Stimulated activated effector memory CD8-positive, alpha-beta T cell treated with anti-CD3 and anti-CD28 coated beads, Interleukin-12 subunit alpha, Interleukin-12 subunit beta, amount 100 ng/mL, for 72 hours (primary cell): Measurements from ENCODE around the gene KIF6.

Experiments
- ATAC-seq: fragments of 150-1000 bp; cut with Tn5 transposase; 2 replicates; pipeline ENCODE4 v1.10.0; 2021
- DNase-seq, 2 donors: peaks; one replicate each; pipeline ENCODE4 v3.0.0; 2021 to 2022; ENCODE audit warnings: low spot score in 2 of 2
- H3K27ac Mint-ChIP-seq: one replicate; pipeline ENCODE4 v1.8.0; 2022; ENCODE audit warnings: mild to moderate bottlenecking, mixed read lengths
- H3K36me3 Mint-ChIP-seq: one replicate; pipeline ENCODE4 v1.8.0; 2022; ENCODE audit warnings: mild to moderate bottlenecking, mixed read lengths
- H3K4me1 Mint-ChIP-seq: one replicate; pipeline ENCODE4 v1.8.0; 2022; ENCODE audit warnings: mixed read lengths
- H3K4me3 Mint-ChIP-seq: one replicate; pipeline ENCODE4 v1.8.0; 2022; ENCODE audit warnings: mild to moderate bottlenecking, mixed read lengths
- H3K9me3 Mint-ChIP-seq: one replicate; pipeline ENCODE4 v1.8.0; 2022; ENCODE audit warnings: mixed read lengths

Gene KIF6

GRCh38 chr6:39432330-39433025, 292.7 kb downstream of the KIF6 start:
- Mint-ChIP-seq H3K36me3 (no peaks in the 10 kb centered on the region), H3K4me1 (no peaks in the 10 kb centered on the region), H3K27ac (no peak overlapping the region), H3K9me3 (no peaks in the 10 kb centered on the region), H3K4me3 (no peak overlapping the region)
- DNase-seq, result no peak
- no peak for ATAC-seq

GRCh38 chr6:39430871-39431523, 294.2 kb downstream of the KIF6 start:
- ATAC-seq, result no peak
- no peak for DNase-seq
- Mint-ChIP-seq H3K9me3 (no peaks in the 10 kb centered on the region), H3K27ac (no peak overlapping the region), H3K4me3 (no peak overlapping the region), H3K36me3 (no peaks in the 10 kb centered on the region), H3K4me1 (no peaks in the 10 kb centered on the region)

- Mint-ChIP-seq H3K4me1 (no peaks in the 10 kb centered on the region), H3K27ac (no peak overlapping the region), H3K36me3 (no peaks in the 10 kb centered on the region), H3K4me3 (no peak overlapping the region), H3K9me3 (no peaks in the 10 kb centered on the region)
- DNase-seq (no peak), ATAC-seq (no peak)
Observed at GRCh38 chr6:39430446-39430845, 294.8 kb downstream of the KIF6 start.

- Mint-ChIP-seq H3K27ac (no peak overlapping the region), H3K9me3 (no peaks in the 10 kb centered on the region), H3K36me3 (no peaks in the 10 kb centered on the region), H3K4me3 (no peak overlapping the region), H3K4me1 (no peaks in the 10 kb centered on the region)
- DNase-seq, result peak in 1 of 2 donors; percentile 25
- no peak for ATAC-seq
Observed at GRCh38 chr6:39428816-39429215, 296.4 kb downstream of the KIF6 start.

- H3K4me1 Mint-ChIP-seq, result no peaks in the 10 kb centered on the region
- ATAC-seq (no peak), DNase-seq (no peak)
- no peaks in the 10 kb centered on the region for H3K9me3 Mint-ChIP-seq
- H3K27ac Mint-ChIP-seq, result no peak overlapping the region
- no peaks in the 10 kb centered on the region for H3K36me3 Mint-ChIP-seq
- H3K4me3 Mint-ChIP-seq, result no peak overlapping the region
Observed at GRCh38 chr6:39428152-39428551, 297.1 kb downstream of the KIF6 start.

- no peaks in the 10 kb centered on the region for H3K4me1 Mint-ChIP-seq
- H3K4me3 Mint-ChIP-seq, result no peak overlapping the region
- no peak overlapping the region for H3K27ac Mint-ChIP-seq
- DNase-seq (no peak), ATAC-seq (no peak)
- H3K36me3 Mint-ChIP-seq, result no peaks in the 10 kb centered on the region
- H3K9me3 Mint-ChIP-seq, result no peaks in the 10 kb centered on the region
Observed at GRCh38 chr6:39426073-39426456, 299.1 kb downstream of the KIF6 start.

- Mint-ChIP-seq H3K36me3 (no peaks in the 10 kb centered on the region), H3K4me3 (no peak overlapping the region), H3K9me3 (no peaks in the 10 kb centered on the region), H3K27ac (no peak overlapping the region), H3K4me1 (no peaks in the 10 kb centered on the region)
- DNase-seq, result no peak
- no peak for ATAC-seq
Observed at GRCh38 chr6:39425346-39426072, 299.7 kb downstream of the KIF6 start.

GRCh38 chr6:39424831-39425230, 300.4 kb downstream of the KIF6 start:
- DNase-seq (peak in 1 of 2 donors; percentile 26), ATAC-seq (no peak)
- Mint-ChIP-seq H3K27ac (no peak overlapping the region), H3K4me3 (no peak overlapping the region), H3K36me3 (no peaks in the 10 kb centered on the region), H3K4me1 (no peaks in the 10 kb centered on the region), H3K9me3 (no peaks in the 10 kb centered on the region)

GRCh38 chr6:39422238-39422637, 303.0 kb downstream of the KIF6 start:
- Mint-ChIP-seq H3K9me3 (no peaks in the 10 kb centered on the region), H3K36me3 (no peaks in the 10 kb centered on the region), H3K4me1 (no peaks in the 10 kb centered on the region), H3K4me3 (no peak overlapping the region), H3K27ac (no peak overlapping the region)
- DNase-seq, result peak in 1 of 2 donors; percentile 26
- peak; percentile 4 for ATAC-seq

GRCh38 chr6:39421383-39422225, 303.6 kb downstream of the KIF6 start:
- H3K4me3 Mint-ChIP-seq, result no peak overlapping the region
- DNase-seq (peak in 1 of 2 donors; percentile 8), ATAC-seq (no peak)
- H3K9me3 Mint-ChIP-seq, result no peaks in the 10 kb centered on the region
- H3K36me3 Mint-ChIP-seq, result no peaks in the 10 kb centered on the region
- H3K27ac Mint-ChIP-seq, result no peak overlapping the region
- H3K4me1 Mint-ChIP-seq, result no peaks in the 10 kb centered on the region

GRCh38 chr6:39420300-39421265, 304.6 kb downstream of the KIF6 start:
- H3K4me1 Mint-ChIP-seq, result no peaks in the 10 kb centered on the region
- H3K36me3 Mint-ChIP-seq, result no peaks in the 10 kb centered on the region
- H3K9me3 Mint-ChIP-seq, result no peaks in the 10 kb centered on the region
- DNase-seq, result peak in 1 of 2 donors; percentile 6
- H3K4me3 Mint-ChIP-seq, result no peak overlapping the region
- no peak overlapping the region for H3K27ac Mint-ChIP-seq
- ATAC-seq, result no peak

- no peak overlapping the region for H3K4me3 Mint-ChIP-seq
- DNase-seq (no peak), ATAC-seq (no peak)
- H3K4me1 Mint-ChIP-seq, result no peaks in the 10 kb centered on the region
- no peak overlapping the region for H3K27ac Mint-ChIP-seq
- no peaks in the 10 kb centered on the region for H3K9me3 Mint-ChIP-seq
- no peaks in the 10 kb centered on the region for H3K36me3 Mint-ChIP-seq
Observed at GRCh38 chr6:39419607-39420006, 305.6 kb downstream of the KIF6 start.

GRCh38 chr6:39417440-39417839, 307.8 kb downstream of the KIF6 start:
- DNase-seq (no peak), ATAC-seq (no peak)
- Mint-ChIP-seq H3K27ac (no peak overlapping the region), H3K4me1 (no peaks in the 10 kb centered on the region), H3K9me3 (no peaks in the 10 kb centered on the region), H3K4me3 (no peak overlapping the region), H3K36me3 (no peaks in the 10 kb centered on the region)

- DNase-seq, result no peak
- Mint-ChIP-seq H3K36me3 (no peaks in the 10 kb centered on the region), H3K9me3 (no peaks in the 10 kb centered on the region), H3K27ac (no peak overlapping the region), H3K4me1 (no peaks in the 10 kb centered on the region), H3K4me3 (no peak overlapping the region)
- ATAC-seq, result no peak
Observed at GRCh38 chr6:39416728-39417127, 308.5 kb downstream of the KIF6 start.
